K562 (cell line): Measurements from ENCODE around the gene MARCHF3. TPM values are rescaled to one million over a fixed set of nuclear protein-coding genes. Genes with fewer than 3 reads are reported as not detected.
"Not testable (repeated sequence)": the region's sequence is repeated elsewhere in the genome, so short reads cannot be mapped to it uniquely, and the experiment has no call there.

Experiments used
- ATAC-seq: fragments of 200-7000 bp; cut with Tn5 transposase; 3 replicates; pipeline ENCODE4 v1.9.1; 2020; ENCODE audit warnings: moderate library complexity
- BruUV-seq: library from RNA; stranded (reverse); fragments of 400-500 nt; replicated peaks from 2 replicates; lab custom pipeline; 2021; lab: Mats Ljungman, UMichigan
- CTCF ChIA-PET: fragments of 300-600 bp; formaldehyde crosslinking; extraction: SDS; loops from one replicate; lab custom pipeline; 2021; ENCODE audit warnings: low intra/inter-chr PET ratio; lab: Yijun Ruan, JAX
- POLR2A ChIA-PET: fragments of 300-600, 350-650 bp; sonication (Branson Sonifier 250); formaldehyde crosslinking; extraction: SDS; loops from one replicate; lab custom pipeline; 2021; ENCODE audit warnings: antibody characterized with exemption, inconsistent platforms; lab: Yijun Ruan, JAX
- DNase-seq, 4 experiments: peaks; one replicate each; pipeline versions ENCODE4 v3.0.0 to v3.0.0-alpha.2; 2011 to 2018; ENCODE audit warnings: low spot score in 3 of 4, mixed read lengths in 3 of 4; ENCODE audit errors: extremely low read depth in 1 of 4
- FAIRE-seq: peaks from 2 replicates; lab custom pipeline; 2011; peaks lifted over from hg19 to GRCh38; lab: Jason Lieb, UNC
- H2AFZ ChIP-seq: 2 replicates; pipeline ENCODE4 v1.6.0; 2011; ENCODE audit warnings: low read depth, low read length, control low read depth, inconsistent platforms
- H3K27ac ChIP-seq: fragments of 200-600 bp; 3 replicates; pipeline ENCODE4 v1.8.0; 2011; ENCODE audit warnings: low read depth, mild to moderate bottlenecking, control low read depth, inconsistent platforms, low read length, moderate library complexity, mixed read lengths; ENCODE audit errors: extremely low read depth
- H3K27me3 ChIP-seq, 2 experiments: fragments of 300-600 bp in 1 of 2; 2 replicates in 1 of 2; 3 replicates in 1 of 2; pipeline versions ENCODE4 v1.6.0 to v1.8.0; 2011; ENCODE audit warnings: inconsistent platforms in 2 of 2, low read length in 2 of 2, mild to moderate bottlenecking in 1 of 2, mixed read lengths in 1 of 2, moderate library complexity in 1 of 2; ENCODE audit not compliant: control insufficient read depth in 2 of 2, insufficient read depth in 2 of 2
- H3K36me3 ChIP-seq: fragments of 300-600 bp; 3 replicates; pipeline ENCODE4 v1.8.0; 2011; ENCODE audit warnings: mild to moderate bottlenecking, low read length, inconsistent platforms; ENCODE audit not compliant: control insufficient read depth, insufficient read depth
- H3K4me1 ChIP-seq, 2 experiments: fragments of 200-600 bp in 1 of 2; replicated peaks in 1 of 2; 2 replicates in 1 of 2; 3 replicates in 1 of 2; pipeline versions ENCODE4 v1.5.1 to v1.8.0; 2011; ENCODE audit warnings: inconsistent platforms in 2 of 2, low read length in 2 of 2, mild to moderate bottlenecking in 1 of 2, mixed read lengths in 1 of 2, moderate library complexity in 1 of 2; ENCODE audit not compliant: control insufficient read depth in 2 of 2, insufficient read depth in 2 of 2
- H3K4me2 ChIP-seq: 2 replicates; pipeline ENCODE4 v1.6.1; 2011; ENCODE audit warnings: low read length, control low read depth, inconsistent platforms, mixed read lengths; ENCODE audit not compliant: insufficient read depth
- H3K4me3 ChIP-seq: fragments of 200-600 bp; sonication (generic), shearing (Covaris generic); 2 replicates; pipeline ENCODE4 v1.5.1; 2016; ENCODE audit warnings: control low read depth, inconsistent platforms
- H3K79me2 ChIP-seq: fragments of 200-600 bp; 3 replicates; pipeline ENCODE4 v1.8.0; 2011; ENCODE audit warnings: low read length, inconsistent platforms; ENCODE audit not compliant: control insufficient read depth, insufficient read depth
- H3K9ac ChIP-seq, 2 experiments: 2 replicates each; pipeline versions ENCODE4 v1.6.0 to v1.6.1; 2011; ENCODE audit warnings: low read depth in 2 of 2, low read length in 2 of 2, control low read depth in 1 of 2, inconsistent platforms in 1 of 2, mild to moderate bottlenecking in 1 of 2, mixed read lengths in 1 of 2; ENCODE audit not compliant: insufficient read depth in 1 of 2
- H3K9me1 ChIP-seq: one replicate; pipeline ENCODE4 v1.6.0; 2011; ENCODE audit warnings: inconsistent platforms, mild to moderate bottlenecking, low read length, moderate library complexity; ENCODE audit not compliant: control insufficient read depth, insufficient read depth
- H3K9me3 ChIP-seq: replicated peaks from 2 replicates; pipeline ENCODE4 v1.5.1; 2011; ENCODE audit warnings: low read depth, low read length, inconsistent platforms; ENCODE audit not compliant: control insufficient read depth, insufficient read depth
- H4K20me1 ChIP-seq: replicated peaks from 2 replicates; pipeline ENCODE4 v1.6.1; 2011; ENCODE audit warnings: low read length, inconsistent platforms, mixed read lengths; ENCODE audit not compliant: control insufficient read depth, insufficient read depth
- CBX2 ChIP-seq: fragments of 200-600 bp; sonication (generic); IDR thresholded peaks from one replicate; pipeline ENCODE4 v1.6.1; 2012; ENCODE audit warnings: mild to moderate bottlenecking, low read length, inconsistent platforms; ENCODE audit not compliant: insufficient read depth, poor library complexity, severe bottlenecking
- EP300 ChIP-seq: IDR thresholded peaks from 2 replicates; pipeline ENCODE4 v1.6.1; 2012; ENCODE audit warnings: low read length, improper control_type of control experiment
- MEF2A ChIP-seq: IDR thresholded peaks from 2 replicates; pipeline ENCODE4 v1.6.1; 2011; ENCODE audit warnings: low read depth, mild to moderate bottlenecking, low read length, moderate library complexity; ENCODE audit not compliant: control insufficient read depth
- MITF ChIP-seq: IDR thresholded peaks from 2 replicates; pipeline ENCODE4 v1.6.1; 2014; ENCODE audit warnings: antibody characterized with exemption
- XRCC3 ChIP-seq: fragments of 450-650 bp; IDR thresholded peaks from 2 replicates; pipeline ENCODE4 v1.6.1; 2017; ENCODE audit warnings: mild to moderate bottlenecking, moderate library complexity
- ZNF232 ChIP-seq: sonication (generic); formaldehyde crosslinking; IDR thresholded peaks from 2 replicates; pipeline ENCODE4 v1.8.0; 2022; ENCODE audit warnings: mild to moderate bottlenecking, missing genetic modification reagents
- WGBS: fragments of 100-300 bp; shearing (Covaris generic); methylation state at CpG from one replicate; pipeline ENCODE4 v1.1.6; 2016; ENCODE audit warnings: low coverage, mixed read lengths; ENCODE audit not compliant: insufficient coverage; ENCODE audit errors: missing lambda C conversion rate; 5-methylcytosine and 5-hydroxymethylcytosine counted together
- in situ Hi-C: fragments of 300-500 bp; cut with MboI; formaldehyde crosslinking; loops from 4 replicates; pipeline ENCODE4 v1.15.0; 2018; ENCODE audit warnings: inconsistent platforms, mixed read lengths
- intact Hi-C: fragments of 100-400 bp; cut with micrococcal nuclease; formaldehyde crosslinking; loops from 2 replicates; pipeline ENCODE4 v1.14.2; 2022
- polyA plus RNA-seq, 8 experiments: library from polyadenylated mRNA; depleted of rRNA in 4 of 8; stranded (reverse) in 5 of 8; unstranded in 3 of 8; fragments of >200 nt; fragmentation: Nextera tagmentation in 2 of 8; fragmentation: Illumina TruSeq in 1 of 8; extraction: Ambion mirVana in 2 of 8; extraction: Trizol in 1 of 8; gene quantifications; 2 replicates each; pipeline versions ENCODE4 v1.2.1 to v1.2.3, GENCODE V29; 2011 to 2014; ENCODE audit warnings: inconsistent platforms in 1 of 8, missing spikeins in 1 of 8
- total RNA-seq, 7 experiments: library from RNA; depleted of rRNA in 6 of 7; stranded (reverse); fragments of >200 nt in 6 of 7; fragmentation: Illumina TruSeq in 2 of 7; extraction: Trizol in 2 of 7; gene quantifications; 2 replicates each; pipeline versions ENCODE4 v1.2.1 to v1.2.3, GENCODE V29; 2011 to 2021; ENCODE audit warnings: low replicate concordance in 1 of 7

Gene MARCHF3
- total and polyA plus RNA-seq, 9 of the 15 experiments (the other 6 are each of a cell fraction or from before 2014, with no cell fraction given), result 5.6 to 37.4 (median 16.5) TPM

GRCh38 chr5:126947146-126948010 lies 83.0 kb downstream of the MARCHF3 start (continued):
- TF ChIP-seq ZNF232 (CRISPR knock-in tag) (no peak), MITF (peak; percentile 11; the same call in 1 of the 2 replicates), XRCC3 (no peak), CBX2 (no peak), MEF2A (peak; percentile 69), EP300 (no peak)
- TF ChIP-seq, all 486 proteins: peak for 15

- CTCF ChIA-PET, result not testable (repeated sequence)
Measured at GRCh38 chr5:126942908-126943307, 87.5 kb downstream of the MARCHF3 start.

More at GRCh38 chr5:126942908-126943307, 87.5 kb downstream of the MARCHF3 start:
- H3K9me1 ChIP-seq, H2AFZ ChIP-seq, H3K36me3 ChIP-seq, BruUV-seq, H3K27me3 ChIP-seq, H3K9me3 ChIP-seq, intact Hi-C loops, FAIRE-seq, DNase-seq, H3K27ac ChIP-seq, H3K4me2 ChIP-seq, ATAC-seq, H3K9ac ChIP-seq, H4K20me1 ChIP-seq, H3K4me3 ChIP-seq, in situ Hi-C loops: not testable (repeated sequence)
- H3K4me1 ChIP-seq, result peaks cover 0 to 13% of the 10 kb centered on the region in 2 experiments
- H3K79me2 ChIP-seq, result peaks cover 53% of the 10 kb centered on the region
- POLR2A ChIA-PET, result interaction anchor here (0.8 to 1.0 kb wide), 2 partner anchors 84 to 86 kb away, joined by 3 to 4 read pairs; no protein-coding TSS in a partner anchor
- WGBS, result 71% methylated on average over 4 of the region's 4 CpGs
